Progenitor cell of endocrine pancreas (in vitro differentiated cells): ENCODE measurements around the gene FBXO48. TPM values are rescaled to one million over a fixed set of nuclear protein-coding genes. Genes with fewer than 3 reads are reported as not detected.

Experiments
- DNase-seq: peaks from one replicate; pipeline ENCODE4 v3.0.0; 2021; ENCODE audit warnings: low spot score; ENCODE audit not compliant: unreplicated experiment
- H3K27ac Mint-ChIP-seq: 2 replicates; pipeline ENCODE4 v1.8.0; 2021; ENCODE audit warnings: mild to moderate bottlenecking, moderate library complexity, mixed read lengths
- H3K27me3 Mint-ChIP-seq: 2 replicates; pipeline ENCODE4 v1.8.0; 2021; ENCODE audit warnings: mixed read lengths
- H3K36me3 Mint-ChIP-seq: 2 replicates; pipeline ENCODE4 v1.8.0; 2022; ENCODE audit warnings: mixed read lengths; ENCODE audit not compliant: insufficient read depth
- H3K4me1 Mint-ChIP-seq: 2 replicates; pipeline ENCODE4 v1.8.0; 2021; ENCODE audit warnings: low read depth, mixed read lengths
- H3K4me3 Mint-ChIP-seq: 2 replicates; pipeline ENCODE4 v1.8.0; 2021; ENCODE audit warnings: low read depth, mild to moderate bottlenecking, moderate library complexity, mixed read lengths
- H3K9me3 Mint-ChIP-seq: 2 replicates; pipeline ENCODE4 v1.8.0; 2021; ENCODE audit warnings: low read depth, mixed read lengths
- total RNA-seq: library from RNA; stranded (reverse); gene quantifications from 2 replicates; pipeline ENCODE4 v1.2.1, GENCODE V29; 2021
- TF ChIP-seq, protein P1 (sequence below): fragments of 200-600 bp; sonication (generic); IDR thresholded peaks from one replicate; pipeline ENCODE4 v1.5.0; 2021; ENCODE audit warnings: antibody characterized with exemption, mild to moderate bottlenecking; ENCODE audit not compliant: unreplicated experiment

Gene FBXO48
- total RNA-seq, 1 donor from 2014 or later: 1.5 TPM

- TF ChIP-seq, protein P1, sequence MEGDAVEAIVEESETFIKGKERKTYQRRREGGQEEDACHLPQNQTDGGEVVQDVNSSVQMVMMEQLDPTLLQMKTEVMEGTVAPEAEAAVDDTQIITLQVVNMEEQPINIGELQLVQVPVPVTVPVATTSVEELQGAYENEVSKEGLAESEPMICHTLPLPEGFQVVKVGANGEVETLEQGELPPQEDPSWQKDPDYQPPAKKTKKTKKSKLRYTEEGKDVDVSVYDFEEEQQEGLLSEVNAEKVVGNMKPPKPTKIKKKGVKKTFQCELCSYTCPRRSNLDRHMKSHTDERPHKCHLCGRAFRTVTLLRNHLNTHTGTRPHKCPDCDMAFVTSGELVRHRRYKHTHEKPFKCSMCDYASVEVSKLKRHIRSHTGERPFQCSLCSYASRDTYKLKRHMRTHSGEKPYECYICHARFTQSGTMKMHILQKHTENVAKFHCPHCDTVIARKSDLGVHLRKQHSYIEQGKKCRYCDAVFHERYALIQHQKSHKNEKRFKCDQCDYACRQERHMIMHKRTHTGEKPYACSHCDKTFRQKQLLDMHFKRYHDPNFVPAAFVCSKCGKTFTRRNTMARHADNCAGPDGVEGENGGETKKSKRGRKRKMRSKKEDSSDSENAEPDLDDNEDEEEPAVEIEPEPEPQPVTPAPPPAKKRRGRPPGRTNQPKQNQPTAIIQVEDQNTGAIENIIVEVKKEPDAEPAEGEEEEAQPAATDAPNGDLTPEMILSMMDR: no peak
- Mint-ChIP-seq H3K4me1 (peaks cover 6% of the 10 kb centered on the region), H3K9me3 (no peaks in the 10 kb centered on the region), H3K36me3 (peaks cover 7% of the 10 kb centered on the region), H3K27ac (no peak overlapping the region), H3K27me3 (no peaks in the 10 kb centered on the region), H3K4me3 (no peak overlapping the region)
- no peak for DNase-seq
Observed at GRCh38 chr2:68512326-68512725, 45.2 kb upstream of the FBXO48 start.

- TF ChIP-seq, protein P1: no peak
- H3K4me3 Mint-ChIP-seq: no peak overlapping the region
Observed at GRCh38 chr2:68506170-68506569, 39.1 kb upstream of the FBXO48 start.

GRCh38 chr2:68505603-68506159, 38.6 kb upstream of the FBXO48 start:
- H3K4me3 Mint-ChIP-seq: no peak overlapping the region

More at GRCh38 chr2:68506170-68506569, 39.1 kb upstream of the FBXO48 start:
- H3K9me3 Mint-ChIP-seq: no peaks in the 10 kb centered on the region
- no peak overlapping the region for H3K27ac Mint-ChIP-seq
- no peak for DNase-seq
- H3K36me3 Mint-ChIP-seq: peaks cover 8% of the 10 kb centered on the region
- peaks cover 3% of the 10 kb centered on the region for H3K4me1 Mint-ChIP-seq
- H3K27me3 Mint-ChIP-seq: no peaks in the 10 kb centered on the region

DNA sequence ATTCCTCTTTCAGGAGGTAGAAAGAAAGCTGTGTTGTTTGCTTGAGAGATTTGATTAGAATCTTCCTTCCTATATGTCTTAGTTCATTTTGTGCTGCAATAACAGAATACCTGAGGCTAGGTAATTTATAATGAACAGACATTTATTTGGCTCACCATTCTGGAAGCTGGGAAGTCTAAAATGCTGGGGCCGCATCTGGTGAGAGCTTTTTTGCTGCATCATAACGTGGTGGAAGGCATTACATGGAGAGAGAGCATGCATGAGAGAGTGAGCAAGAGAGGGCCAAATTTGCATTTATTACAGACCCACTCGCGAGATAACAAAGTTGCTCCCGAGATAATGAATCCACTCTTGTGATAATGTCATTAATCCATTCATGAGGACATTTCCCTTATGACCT, 34.7 kb upstream of the FBXO48 start:
- H3K9me3 Mint-ChIP-seq: peaks cover 2% of the 10 kb centered on the region
- peaks cover 3% of the 10 kb centered on the region for H3K4me1 Mint-ChIP-seq
- no peak overlapping the region for H3K27ac Mint-ChIP-seq
- TF ChIP-seq, protein P1: no peak
- H3K36me3 Mint-ChIP-seq: peaks cover 2% of the 10 kb centered on the region
- DNase-seq: no peak
- H3K27me3 Mint-ChIP-seq: no peaks in the 10 kb centered on the region
- no peak overlapping the region for H3K4me3 Mint-ChIP-seq

More at GRCh38 chr2:68505603-68506159, 38.6 kb upstream of the FBXO48 start:
- no peak for DNase-seq
- Mint-ChIP-seq H3K9me3 (no peaks in the 10 kb centered on the region), H3K4me1 (peaks cover 3% of the 10 kb centered on the region), H3K36me3 (peaks cover 8% of the 10 kb centered on the region), H3K27ac (no peak overlapping the region), H3K27me3 (no peaks in the 10 kb centered on the region)
- TF ChIP-seq, protein P1: no peak

GRCh38 chr2:68500649-68501048, 33.6 kb upstream of the FBXO48 start:
- Mint-ChIP-seq H3K9me3 (peaks cover 7% of the 10 kb centered on the region), H3K27me3 (no peaks in the 10 kb centered on the region), H3K4me3 (no peak overlapping the region), H3K36me3 (peaks cover 7% of the 10 kb centered on the region), H3K27ac (no peak overlapping the region), H3K4me1 (peaks cover 3% of the 10 kb centered on the region)
- DNase-seq: no peak
- TF ChIP-seq, protein P1: no peak
